Stimulated activated CD4-positive, alpha-beta T cell treated with anti-CD3 and anti-CD28 coated beads, TNF-alpha, amount 100 ng/mL, for 4 hours (primary cell): ENCODE results near the gene BAD.
"Not testable (repeated sequence)": the region's sequence is repeated elsewhere in the genome, so short reads cannot be mapped to it uniquely, and the experiment has no call there.

Experiments
- DNase-seq, 3 experiments: peaks; one replicate each; pipeline ENCODE4 v3.0.0-alpha.2; 2020; ENCODE audit warnings: low read depth in 3 of 3

BAD gene

DNA sequence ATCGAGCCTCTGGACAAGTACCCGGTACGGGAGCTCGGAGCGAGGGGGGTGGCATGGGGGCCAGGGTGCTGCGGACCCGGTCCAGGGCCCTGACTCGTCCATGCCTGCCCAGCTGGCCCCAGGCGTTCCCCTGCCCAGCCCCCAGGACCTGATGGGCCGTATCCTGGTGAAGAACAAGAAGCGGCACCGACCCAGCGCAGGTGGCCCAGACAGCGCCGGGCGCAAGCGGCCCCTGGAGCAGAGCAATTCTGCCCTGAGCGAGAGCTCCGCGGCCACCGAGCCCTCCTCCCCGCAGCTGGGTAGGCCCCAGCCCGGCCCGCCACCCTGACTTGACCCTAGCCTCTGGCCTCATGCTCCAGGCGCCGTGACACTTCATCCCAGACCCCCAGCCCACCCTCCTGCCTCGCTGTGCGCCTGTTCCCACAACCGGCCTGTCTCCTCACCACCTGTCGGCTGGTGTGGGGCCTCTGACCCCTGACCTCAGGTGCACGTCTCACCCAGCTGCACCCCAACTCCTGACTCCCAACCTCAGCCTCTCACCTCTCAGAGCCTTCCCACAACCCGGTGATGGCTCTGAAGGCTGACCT is 25.4 kb downstream of the BAD start:
- no peak for DNase-seq

DNA sequence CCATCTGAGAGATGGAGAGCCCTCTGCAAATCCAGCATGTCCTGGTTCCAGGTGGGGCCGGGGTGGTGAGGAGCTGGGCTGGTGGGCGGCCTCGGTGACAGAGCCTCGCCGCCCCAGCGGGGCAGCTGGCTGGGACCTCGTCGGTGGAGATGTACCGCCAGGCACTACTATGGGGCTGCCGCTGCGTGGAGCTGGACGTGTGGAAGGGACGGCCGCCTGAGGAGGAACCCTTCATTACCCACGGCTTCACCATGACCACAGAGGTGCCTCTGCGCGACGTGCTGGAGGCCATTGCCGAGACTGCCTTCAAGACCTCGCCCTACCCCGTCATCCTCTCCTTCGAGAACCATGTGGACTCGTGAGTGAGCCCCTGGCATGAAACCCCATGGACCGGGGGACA is 26.1 kb downstream of the BAD start:
- DNase-seq = no peak

DNA sequence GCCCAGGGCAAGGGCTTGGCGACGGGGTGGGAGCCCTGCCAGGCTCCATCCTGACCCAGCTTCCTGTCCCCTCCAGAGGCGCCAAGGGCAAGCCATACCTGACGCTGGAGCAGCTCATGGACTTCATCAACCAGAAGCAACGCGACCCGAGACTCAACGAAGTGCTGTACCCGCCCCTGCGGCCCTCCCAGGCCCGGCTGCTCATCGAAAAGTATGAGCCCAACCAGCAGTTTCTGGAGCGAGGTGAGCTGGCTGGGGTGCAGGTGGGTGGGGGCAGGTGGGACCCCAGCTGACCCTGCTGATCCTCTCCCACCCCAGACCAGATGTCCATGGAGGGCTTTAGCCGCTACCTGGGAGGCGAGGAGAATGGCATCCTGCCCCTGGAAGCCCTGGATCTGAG is 28.2 kb downstream of the BAD start:
- DNase-seq = no peak

DNA sequence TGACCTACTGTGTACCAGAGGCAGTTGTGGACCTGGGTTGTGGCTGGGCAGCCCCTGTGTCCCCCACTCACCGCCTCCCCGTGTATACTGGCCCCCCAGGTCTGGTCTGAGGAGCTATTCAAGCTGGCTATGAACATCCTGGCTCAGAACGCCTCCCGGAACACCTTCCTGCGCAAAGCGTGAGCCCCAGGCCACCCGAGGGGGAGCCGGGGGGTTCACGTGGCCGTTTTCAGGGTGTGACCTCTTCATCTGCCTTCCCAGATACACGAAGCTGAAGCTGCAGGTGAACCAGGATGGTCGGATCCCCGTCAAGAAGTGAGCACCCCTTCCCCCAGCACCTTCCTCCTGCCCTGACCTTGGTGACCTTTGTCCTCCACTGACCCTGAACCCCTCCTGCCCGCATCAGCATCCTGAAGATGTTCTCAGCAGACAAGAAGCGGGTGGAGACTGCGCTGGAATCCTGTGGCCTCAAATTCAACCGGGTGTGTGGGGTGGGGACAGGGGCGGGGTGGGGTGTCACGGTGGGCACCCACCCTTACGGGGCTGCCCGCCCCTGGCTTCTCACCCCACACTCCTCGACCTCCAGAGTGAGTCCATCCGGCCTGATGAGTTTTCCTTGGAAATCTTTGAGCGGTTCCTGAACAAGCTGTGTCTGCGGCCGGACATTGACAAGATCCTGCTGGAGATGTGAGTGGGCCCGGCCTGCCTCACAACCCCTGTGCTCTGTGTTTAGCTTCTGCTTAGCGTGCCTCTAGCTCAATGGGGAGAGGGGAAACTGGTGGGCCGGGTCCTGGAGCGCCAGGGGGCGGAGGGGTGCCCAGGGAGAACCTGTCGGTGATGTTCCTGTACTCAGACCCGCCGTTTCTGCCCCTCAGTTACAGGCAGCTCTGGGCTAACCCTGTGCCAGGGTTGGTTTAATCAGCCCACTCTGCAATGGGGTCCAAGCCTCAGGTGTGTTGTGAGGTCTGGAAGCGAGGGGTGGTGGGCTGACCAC is 29.0 kb downstream of the BAD start:
- DNase-seq = no peak

DNA sequence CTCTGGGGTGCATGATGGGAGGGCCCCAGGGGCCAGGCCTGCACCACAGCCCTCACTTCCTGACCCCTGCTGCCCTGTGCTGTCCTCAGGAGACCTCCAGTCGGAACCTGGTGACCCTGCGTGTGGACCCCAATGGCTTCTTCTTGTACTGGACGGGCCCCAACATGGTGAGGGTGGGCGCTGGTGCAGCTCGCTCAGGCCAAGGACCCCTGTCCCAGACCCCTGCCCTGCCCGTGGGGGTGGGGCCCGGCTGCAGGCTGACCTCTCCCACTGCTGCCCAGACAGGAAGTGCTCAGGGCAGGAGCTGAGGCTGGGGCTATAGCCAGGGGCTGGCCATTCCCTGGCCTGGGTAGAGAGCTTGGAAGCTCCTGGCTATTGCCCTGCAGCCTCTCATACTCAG is 30.1 kb downstream of the BAD start:
- no peak for DNase-seq

DNA sequence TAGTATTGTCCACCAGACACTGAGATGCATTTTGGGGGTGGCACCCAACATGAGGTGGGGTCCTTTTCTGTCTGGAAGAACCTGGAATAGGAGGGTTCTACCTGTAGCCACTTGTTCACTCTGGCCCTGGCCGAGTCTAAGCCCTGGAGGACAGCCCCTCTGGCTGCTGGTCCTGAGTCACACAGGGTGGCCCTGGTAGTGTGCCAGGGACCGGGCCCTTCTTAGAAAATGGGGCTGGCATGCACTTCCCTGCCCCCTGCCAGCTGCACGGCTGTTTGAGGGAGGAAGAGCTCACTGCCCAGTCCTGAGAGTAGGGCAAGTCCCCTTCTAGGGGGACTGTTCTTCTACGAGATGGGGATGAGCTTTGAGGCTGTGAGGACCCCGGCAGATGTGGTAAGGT is 31.0 kb downstream of the BAD start:
- DNase-seq = no peak

DNA sequence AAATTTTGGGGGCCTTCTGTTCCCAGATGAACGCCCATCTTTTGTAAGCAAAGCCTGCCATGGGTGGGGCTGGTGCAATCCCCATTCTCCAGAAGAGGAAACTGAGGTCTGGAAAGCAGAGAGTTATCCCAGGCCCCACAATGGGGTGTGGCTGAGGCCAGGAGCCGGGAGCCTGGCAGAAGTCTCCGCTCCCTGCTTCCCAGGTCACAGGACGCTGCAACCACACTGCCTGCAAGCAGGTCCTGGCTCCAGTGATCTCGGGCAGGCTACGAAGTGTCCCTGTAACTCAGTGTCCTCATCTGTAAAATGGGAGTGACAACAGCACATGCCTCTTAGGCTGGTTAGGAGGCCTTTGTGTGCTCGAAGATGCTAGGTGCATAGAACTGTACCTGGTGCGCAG is 31.4 kb downstream of the BAD start:
- DNase-seq = no peak

DNA sequence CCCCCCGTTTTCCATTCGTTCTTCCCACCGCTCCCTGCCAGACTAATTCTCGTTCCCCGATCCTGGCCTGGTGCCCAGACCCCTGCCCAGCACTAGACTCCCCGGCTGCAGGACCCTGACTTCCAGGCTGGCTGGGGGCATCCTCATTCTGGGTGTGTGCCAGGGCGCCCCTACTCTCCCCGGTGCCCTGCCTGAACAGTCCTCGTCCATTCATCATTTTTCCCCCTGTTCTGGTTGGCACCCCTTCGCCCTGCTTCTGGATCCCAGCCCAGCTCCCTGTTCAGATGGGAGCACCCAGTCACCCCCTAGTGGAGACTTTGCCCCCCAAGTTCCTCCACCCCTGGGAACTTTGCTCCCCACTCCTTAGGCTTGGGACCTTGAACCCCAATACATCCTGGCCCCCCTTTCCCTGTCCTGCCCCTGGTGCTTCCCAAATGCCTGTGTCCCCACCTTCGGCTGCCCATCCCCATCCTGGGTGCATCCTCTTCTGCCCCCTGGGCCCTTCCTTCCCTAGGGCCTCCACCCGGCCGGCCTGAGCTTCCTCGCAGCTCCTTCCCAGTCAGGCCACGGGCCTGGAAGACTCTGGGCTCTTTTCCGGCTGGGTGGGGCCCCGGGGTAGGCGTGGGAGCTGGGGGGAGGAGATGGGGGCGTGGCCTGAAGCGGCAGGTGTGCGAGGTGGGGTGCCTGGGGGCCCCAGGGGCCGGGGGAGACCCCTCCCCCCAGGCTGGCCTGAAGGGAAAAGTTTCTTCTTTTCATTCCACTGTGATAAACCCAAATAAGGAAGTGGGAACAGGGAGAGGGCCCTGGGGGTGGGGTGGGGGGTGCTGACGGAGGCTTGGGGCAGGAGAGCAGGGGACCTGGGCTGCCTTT is 32.2 kb downstream of the BAD start:
- DNase-seq = no peak

DNA sequence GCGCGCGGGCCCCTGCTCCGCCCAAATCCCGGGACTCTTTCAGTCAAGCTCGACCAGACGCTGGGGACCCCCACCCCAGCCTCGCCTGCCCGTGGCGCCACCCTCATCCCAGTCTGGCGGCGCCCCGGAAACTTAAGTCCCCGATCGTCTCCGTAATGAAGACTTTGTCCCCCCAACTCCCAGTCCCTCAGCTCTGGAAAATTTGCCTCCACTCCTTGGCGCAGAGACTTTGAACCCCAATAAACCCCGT is 32.8 kb downstream of the BAD start:
- DNase-seq = no peak

DNA sequence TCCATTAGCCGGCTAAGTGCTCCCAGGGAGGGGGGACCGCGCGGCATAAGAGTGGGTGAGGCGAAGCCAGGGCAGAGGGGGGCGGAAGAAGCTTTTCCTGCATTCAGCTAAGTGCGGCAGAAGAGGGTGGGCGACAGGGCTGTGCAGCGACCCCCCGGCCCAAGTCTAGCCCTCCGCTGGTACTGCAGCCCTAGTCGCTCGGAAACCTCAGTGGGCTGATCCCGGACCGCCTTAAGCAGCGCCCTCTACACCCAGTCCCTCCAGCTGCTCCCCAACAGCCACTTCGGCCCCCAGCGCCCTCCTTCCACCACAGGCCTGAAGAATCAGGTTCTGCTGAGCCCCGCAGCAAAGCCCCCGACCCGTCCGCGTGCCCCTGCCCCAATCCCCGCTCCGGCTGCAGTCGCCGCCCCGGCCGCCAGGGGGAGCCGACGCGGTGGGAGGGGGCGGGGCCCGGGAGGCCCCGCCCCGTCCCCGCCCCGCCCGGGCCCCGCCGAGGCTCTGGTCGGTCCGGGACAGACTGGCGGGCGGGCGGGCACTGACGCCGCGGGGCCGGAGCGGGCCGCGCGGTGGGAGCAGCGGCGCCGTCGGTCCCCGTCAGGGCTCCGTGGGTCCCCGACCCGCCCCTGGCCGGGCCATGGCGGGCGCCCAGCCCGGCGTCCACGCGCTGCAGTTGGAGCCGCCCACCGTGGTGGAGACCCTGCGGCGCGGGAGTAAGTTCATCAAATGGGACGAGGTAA is 33.3 kb downstream of the BAD start, which contains the start of gene PLCB3:
Gene PLCB3 (plus strand): TSS at position 515 of the 737 bp plus-strand sequence. CDS start 120 bp downstream, at position 635.
- peak in 2 of 3 experiments; percentile 42 to 57 for DNase-seq

DNA sequence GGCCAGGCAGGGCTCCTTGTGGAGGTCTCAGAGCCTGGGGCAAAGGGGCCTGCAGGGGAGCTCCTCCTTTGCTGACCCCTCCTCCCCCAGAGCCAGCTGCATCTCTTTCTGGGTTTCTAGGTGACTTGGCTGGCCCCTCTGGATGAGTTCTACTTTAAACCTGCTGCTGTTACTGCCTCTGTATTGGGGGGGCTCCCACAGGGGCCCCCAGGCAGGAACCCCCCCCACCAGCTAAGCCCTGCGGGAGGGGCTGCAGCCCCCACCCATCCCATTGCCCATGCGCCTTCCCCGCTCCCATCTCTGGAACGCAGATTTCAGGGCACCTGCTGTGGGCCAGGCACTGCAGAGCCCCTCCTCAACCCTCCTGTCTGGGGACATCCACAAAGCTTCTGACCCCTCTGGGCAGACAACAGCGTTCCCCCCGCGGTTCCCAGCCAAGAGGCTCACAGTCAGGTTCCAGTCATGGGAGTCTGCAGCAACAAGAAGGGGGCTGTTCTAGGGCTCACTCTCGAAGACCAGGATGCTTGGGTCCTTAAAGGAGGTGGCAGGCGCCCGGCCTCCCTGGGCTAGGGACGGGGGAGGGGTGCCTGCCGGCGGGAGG is 34.0 kb downstream of the BAD start:
- DNase-seq = no peak

DNA sequence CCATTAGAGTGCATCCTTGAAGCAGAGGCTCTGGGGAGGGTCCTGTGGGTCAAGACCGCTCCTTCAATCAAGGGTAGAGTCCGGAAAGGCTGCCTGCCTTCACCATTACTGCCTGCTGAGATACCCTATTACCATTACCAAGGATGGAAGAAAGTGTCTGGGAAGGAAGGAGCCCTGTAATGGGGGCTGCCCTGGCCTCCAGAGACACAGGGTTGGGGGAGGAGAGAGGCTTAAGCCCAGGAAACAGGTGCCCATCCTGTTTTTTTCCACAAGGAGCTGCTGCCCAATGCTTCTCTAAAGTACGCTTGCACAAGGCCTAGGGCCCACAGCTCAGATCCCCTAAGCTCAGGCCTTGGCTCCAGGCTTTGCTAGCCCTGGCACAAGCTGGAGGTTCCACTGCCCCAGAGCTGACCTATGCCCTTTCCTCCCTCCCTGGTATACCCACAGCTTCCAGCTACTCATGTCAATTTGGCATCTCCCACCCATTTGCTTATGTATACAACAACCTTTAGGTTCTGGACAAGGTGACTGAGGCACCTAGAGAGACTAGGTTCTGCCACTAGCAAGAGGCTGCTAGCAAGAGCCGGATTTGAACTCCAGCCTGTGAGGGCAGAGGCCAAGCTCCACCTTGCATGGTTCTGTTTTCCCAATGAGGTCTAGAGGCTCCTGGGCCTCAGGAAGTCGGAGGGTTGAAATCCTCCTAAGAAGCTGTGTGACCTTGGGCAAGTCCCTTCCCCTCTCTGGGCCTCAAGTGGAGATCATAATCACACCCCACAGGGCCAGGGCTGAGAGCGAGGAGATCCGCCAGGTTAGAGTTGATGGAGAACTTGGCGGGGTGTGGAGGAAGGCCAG is 34.7 kb downstream of the BAD start:
- DNase-seq = no peak

DNA sequence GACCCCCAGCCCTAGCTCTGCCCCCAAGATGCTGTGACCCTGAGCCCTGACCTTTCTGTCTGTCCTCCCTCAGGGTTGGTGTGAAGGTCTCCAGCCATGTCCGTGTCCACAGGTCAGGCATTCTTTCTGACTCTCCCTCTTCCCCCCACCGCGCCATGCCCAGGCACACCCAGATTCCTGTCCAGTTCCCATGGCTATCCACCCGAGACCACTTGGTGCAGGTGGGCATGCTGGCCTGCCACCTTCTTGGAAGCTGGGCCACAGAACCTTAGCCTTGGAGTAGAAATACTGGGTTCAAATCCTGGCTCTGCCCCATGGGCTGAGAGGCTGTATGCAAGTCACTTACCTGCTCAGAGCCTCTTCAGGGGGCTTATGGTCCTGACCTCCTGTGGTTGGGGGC is 35.4 kb downstream of the BAD start:
- DNase-seq = no peak

DNA sequence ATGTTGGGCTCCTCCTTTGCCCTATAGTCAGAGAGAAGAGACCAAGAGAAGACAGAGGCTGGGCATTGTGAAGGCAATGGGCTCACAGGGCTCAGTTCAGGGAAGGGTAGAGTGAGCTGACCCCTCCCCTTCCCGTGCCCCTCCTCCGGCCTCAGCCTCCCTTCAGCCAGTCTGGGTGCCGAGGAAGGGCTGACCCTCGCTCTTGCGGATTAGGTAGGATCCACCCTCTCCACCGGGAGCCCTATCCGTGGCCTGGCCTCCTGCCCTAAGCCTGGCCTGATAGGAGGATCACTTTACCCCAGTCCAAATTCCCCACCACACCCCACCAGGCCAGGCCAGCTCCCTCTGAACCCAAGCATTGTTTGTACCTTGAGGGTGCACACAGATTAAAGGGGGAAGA is 35.9 kb downstream of the BAD start:
- DNase-seq = no peak

DNA sequence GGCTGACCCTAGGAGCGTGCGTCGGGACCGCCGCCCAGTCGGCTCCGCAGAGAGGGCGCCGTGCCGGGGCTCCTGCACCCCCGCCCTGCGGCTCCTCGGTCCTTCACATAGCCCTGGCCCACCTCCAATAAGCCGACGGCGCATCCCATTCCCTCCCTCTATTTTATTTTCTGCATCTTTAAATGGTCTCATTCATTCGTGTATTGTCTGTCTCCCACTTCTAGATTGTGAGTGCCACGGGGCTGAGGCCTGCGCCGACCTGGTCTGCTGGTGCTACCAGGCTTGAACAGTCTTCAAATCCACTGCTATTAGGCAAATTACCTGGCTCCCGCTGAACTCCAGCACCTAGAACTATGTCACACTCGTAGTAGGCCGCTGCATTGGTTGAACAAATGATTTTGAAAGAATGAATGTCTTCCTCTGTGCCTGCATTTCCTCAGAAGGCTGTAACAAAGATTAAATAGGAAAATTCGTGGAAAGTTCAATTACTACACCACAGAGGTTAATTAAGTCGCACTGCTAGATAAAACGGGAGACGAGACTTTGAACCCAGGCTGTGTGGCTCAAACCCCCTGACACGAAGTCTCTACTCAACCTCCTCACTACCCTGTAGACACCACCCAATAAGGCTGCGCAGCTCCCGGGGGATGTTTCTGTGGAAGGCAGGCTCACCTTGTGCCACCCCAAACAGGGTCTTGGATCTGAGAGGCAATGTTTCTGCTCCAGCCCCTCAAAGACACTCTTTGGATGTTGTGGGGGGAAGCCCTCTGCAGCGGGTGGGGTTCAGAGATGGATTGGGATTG is 36.5 kb downstream of the BAD start:
- DNase-seq = no peak

DNA sequence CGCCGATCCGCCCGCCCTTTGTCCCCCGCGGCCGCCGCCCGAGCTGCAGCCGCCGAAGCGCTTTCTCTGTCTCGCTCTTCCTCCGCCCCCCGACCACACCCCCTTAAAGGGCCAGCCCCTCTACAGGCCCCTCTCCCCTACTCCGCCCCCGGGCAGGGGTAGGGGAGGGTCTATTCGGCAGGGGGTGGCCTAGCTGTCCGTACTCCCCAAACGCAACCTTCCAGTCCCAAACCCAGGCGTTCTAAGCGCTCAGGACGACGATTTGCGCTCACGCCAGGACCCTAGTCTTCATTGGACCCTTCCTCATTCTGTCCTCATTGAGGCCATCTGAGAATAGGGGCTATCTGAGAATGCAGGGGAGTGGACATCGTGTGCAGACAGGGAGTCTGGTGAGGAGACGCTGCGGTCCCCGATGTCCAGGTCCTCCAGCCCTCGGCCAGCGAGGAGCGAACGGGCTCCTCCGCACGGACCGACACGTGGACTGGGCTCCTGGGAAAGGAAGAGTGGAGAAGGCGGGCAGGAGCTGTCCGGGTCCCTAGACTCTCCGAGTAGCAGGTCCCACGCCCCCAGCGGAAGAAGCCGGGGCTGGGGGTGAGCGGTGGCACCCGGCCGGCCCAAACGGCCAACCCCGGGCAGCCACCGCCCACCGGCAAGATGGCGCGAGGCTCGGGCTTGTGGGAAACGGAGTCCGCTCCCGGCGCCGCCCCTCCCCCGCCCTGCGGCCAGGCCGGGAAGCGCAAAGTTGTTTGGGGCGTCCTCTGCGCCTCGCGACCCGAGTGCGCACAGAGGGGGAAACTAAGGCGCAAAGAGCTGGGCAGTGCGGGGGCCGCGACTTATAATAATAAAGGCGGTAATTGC is 37.4 kb downstream of the BAD start, which contains the start of gene PPP1R14B:
Gene PPP1R14B (minus strand): TSS at position 73 of the 858 bp plus-strand sequence. CDS start 270 bp downstream, outside the sequence.
- peak; percentile 70 to 77 (median 76) for DNase-seq

DNA sequence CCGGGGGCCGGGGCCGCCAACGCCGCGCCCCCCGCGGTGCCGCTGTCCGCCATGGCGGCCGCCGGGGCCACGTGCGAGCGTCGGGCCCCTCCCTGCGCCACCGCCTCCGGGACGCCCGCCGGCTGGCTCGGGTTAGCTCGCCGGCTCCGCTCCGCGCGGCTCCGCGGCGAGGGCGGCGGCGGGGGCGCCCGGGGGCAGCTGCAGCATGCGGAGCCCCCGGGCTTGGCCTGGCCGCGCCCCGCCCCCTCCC is 37.9 kb downstream of the BAD start:
- not testable (repeated sequence) for DNase-seq

DNA sequence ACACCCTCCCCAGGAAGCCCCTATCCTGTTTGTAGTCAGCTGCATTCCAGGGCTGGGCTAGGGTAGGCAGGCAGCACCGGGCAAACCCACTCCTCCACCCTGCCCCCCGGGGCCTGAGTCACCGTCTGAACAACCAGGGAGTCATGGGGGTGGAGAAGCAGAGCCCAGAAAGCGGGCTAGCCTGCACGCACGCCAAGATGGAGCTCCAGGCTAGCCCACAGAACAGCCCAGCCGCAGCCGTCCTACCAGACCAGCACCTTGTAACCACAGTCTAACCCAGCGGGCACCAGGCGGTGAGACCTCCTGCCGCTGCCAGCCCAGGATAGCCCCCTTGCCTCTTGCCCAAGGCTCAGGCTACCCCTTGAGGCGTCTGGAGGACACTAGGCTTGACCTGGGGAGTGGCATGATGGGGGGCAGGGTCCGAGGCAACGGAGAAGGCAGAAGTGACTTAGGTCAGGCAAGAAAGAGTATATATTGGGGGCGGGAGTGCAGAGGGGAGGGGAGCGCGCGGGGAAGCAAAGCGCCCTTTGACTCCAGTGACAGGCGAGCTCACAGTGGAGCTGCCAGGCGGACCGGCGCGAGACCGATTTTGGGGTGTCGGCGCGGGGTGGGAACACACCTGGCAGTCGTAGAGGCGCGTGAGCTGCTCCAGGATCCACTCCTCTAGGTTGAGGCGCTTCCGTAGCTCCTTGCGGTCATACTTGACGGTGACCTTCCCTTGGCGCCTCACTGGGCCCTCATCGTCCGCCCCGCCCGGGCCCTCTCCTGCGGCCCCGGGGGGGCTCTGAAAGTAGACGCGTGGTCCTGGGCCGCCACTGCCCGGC is 38.5 kb downstream of the BAD start:
- DNase-seq = peak; percentile 65 to 82 (median 76)
